Heart right ventricle (tissue), 16 donors: ENCODE measurements around the gene CCL27. TPM values are rescaled to one million over a fixed set of nuclear protein-coding genes. Genes with fewer than 3 reads are reported as not detected.

ENCODE experiments used
- ATAC-seq, 8 donors: fragments of 200-7000 bp; cut with Tn5 transposase; one replicate each; pipeline ENCODE4 v1.9.1; 2020; ENCODE audit warnings: mild to moderate bottlenecking in 8 of 8, moderate library complexity in 8 of 8, moderate number of reproducible peaks in 1 of 8
- DNase-seq, 2 donors: peaks; one replicate each; pipeline ENCODE4 v3.0.0-alpha.2; 2020
- H3K27ac ChIP-seq, 10 donors: fragments of 200-600 bp; sonication (generic) in 2 of 10; one replicate each; pipeline versions ENCODE4 v1.5.0 to v1.8.0; 2020 to 2022; ENCODE audit warnings: mild to moderate bottlenecking in 3 of 10
- H3K27me3 ChIP-seq, 7 donors: fragments of 200-600 bp; one replicate each; pipeline ENCODE4 v1.8.0; 2021 to 2022; ENCODE audit warnings: mild to moderate bottlenecking in 2 of 7
- H3K36me3 ChIP-seq, 9 donors: fragments of 200-600 bp; sonication (generic) in 1 of 9; one replicate each; pipeline versions ENCODE4 v1.5.0 to v1.8.0; 2020 to 2022; ENCODE audit warnings: mild to moderate bottlenecking in 2 of 9
- H3K4me1 ChIP-seq, 9 donors: fragments of 200-600 bp; sonication (generic) in 1 of 9; one replicate each; pipeline versions ENCODE4 v1.5.0 to v1.8.0; 2020 to 2022; ENCODE audit warnings: mild to moderate bottlenecking in 4 of 9
- H3K4me3 ChIP-seq, 10 donors: fragments of 200-600 bp; sonication (generic) in 2 of 10; one replicate each; pipeline versions ENCODE4 v1.5.0 to v1.8.0; 2020 to 2022; ENCODE audit warnings: mild to moderate bottlenecking in 7 of 10, moderate library complexity in 2 of 10
- H3K9me3 ChIP-seq, 11 donors: fragments of 200-600 bp in 10 of 11; sonication (generic) in 2 of 11; one replicate each; pipeline versions ENCODE4 v1.5.0 to v1.8.0; 2013 to 2022; ENCODE audit warnings: mild to moderate bottlenecking in 2 of 11, control low read depth in 1 of 11, moderate library complexity in 1 of 11
- CTCF ChIP-seq, 9 donors: fragments of 200-600 bp; sonication (generic) in 2 of 9; IDR thresholded peaks; one replicate each; pipeline versions ENCODE4 v1.5.0 to v1.8.0; 2021 to 2022; ENCODE audit warnings: antibody characterized with exemption in 9 of 9, mild to moderate bottlenecking in 5 of 9, moderate library complexity in 1 of 9
- WGBS, 2 donors: extraction: QIAGEN DNeasy Blood & Tissue Kit; methylation state at CpG; one replicate each; pipeline ENCODE4 v1.1.7; 2013; ENCODE audit warnings: inconsistent platforms in 1 of 2; 5-methylcytosine and 5-hydroxymethylcytosine counted together
- intact Hi-C, 10 donors: fragments of 100-400 bp; cut with DNase I; formaldehyde crosslinking; loops; one replicate each; pipeline versions ENCODE4 v1.11.1 to v1.14.2; 2022
- polyA plus RNA-seq, 2 donors: library from polyadenylated mRNA; stranded (reverse); fragments of 200-250 nt; gene quantifications; one replicate each; pipeline ENCODE4 v1.2.3, GENCODE V29; 2013
- total RNA-seq, 10 donors: library from RNA; stranded (reverse); fragmentation: NEBNext Ultra II Directional in 3 of 10; extraction: Animal tissue kit (Norgen Biotek cat#: 25700) in 3 of 10; gene quantifications; one replicate each; pipeline versions ENCODE4 v1.2.1 to v1.2.4, GENCODE V29; 2021 to 2023
- donor health status: Arrhythmogenic right ventricular cardiomyopathy.
- donor health status: ischemic (EF 13 %, LVEDD 7.1; RV severe dilation, severe dysfunction).
- donor health status: healthy with polysubstance abuse.
- donor health status: DM: no; HTN: yes; CAD: no.
- donor health status: DM: no; HTN: no; CAD: no.
- donor health status: ischemic (EF 25% LVEDD 6.9; RV normal size, moderate dysfunction).
- donor health status: ischemic (EF 25% LVEDD 5.7; RV mildly dilated, moderate dysfunction).
- donor health status: healthy.
- donor health status: DM: yes; HTN: yes; CAD: no.
- donor health status: Ischemic cardiomyopathy.
- donor health status: ischemic (EF 35%, LVEDD 5.7; RV mildly dilated, moderate dysfunction).
- donor health status: nonischemic (EF 11% LVEDD 7.7; RV severe dilation, severe dysfunction).
- donor health status: DM: yes; HTN: yes; CAD: no.
- donor health status: PGD.
- donor health status: ischemic (EF 29% LVEDD 5.4; RV normal size, mild dysfunction).
- donor health status: nonischemic (EF 23%, LVEDD 6.1; RV moderate dilation, normal function).

The CCL27 gene
- total and polyA plus RNA-seq, 12 donors: 0.44 to 0.45 TPM; not detected in 10

- Histone ChIP-seq H3K36me3 (peaks cover 0 to 35% (median 12%) of the 10 kb centered on the region in 9 donors), H3K4me3 (peak within 1 kb of the TSS; percentile 24 to 98 (median 82)), H3K27ac (peak within 1 kb of the TSS in 6 of 10 donors; percentile 42 to 87 (median 61)), H3K4me1 (peaks cover 0 to 35% (median 29%) of the 10 kb centered on the region in 9 donors), H3K9me3 (no peaks in the 10 kb centered on the region), H3K27me3 (peaks cover 12 to 44% (median 37%) of the 10 kb centered on the region in 7 donors)
- 4 to 5% methylated on average over 43 of the region's 43 CpGs for WGBS, 2 donors
- intact Hi-C loops: loop anchor here in 1 of 10 donors (1.0 kb wide), 1 partner anchor 8 kb away; the partner anchor contains the start of gene RPP25L
- ATAC-seq (peak; percentile 92 to 99 (median 98)), DNase-seq (peak; percentile 88 to 95)
- TF ChIP-seq CTCF (IDR thresholded peaks at IDR 0.05): peak in 1 of 9 donors; percentile 13
These were observed 42.1 kb downstream of the CCL27 start, which contains the start of gene DCTN3 for GRCh38 chr9:34620061-34620994. DCTN3 (minus strand) TSS chr9:34620495; CDS start chr9:34620464, 31 bp downstream.

GRCh38 chr9:34615132-34615531 is 47.3 kb downstream of the CCL27 start:
- Histone ChIP-seq H3K27me3 (no peaks in the 10 kb centered on the region), H3K36me3 (peaks cover 0 to 56% (median 12%) of the 10 kb centered on the region in 9 donors), H3K9me3 (no peaks in the 10 kb centered on the region), H3K27ac (no peak overlapping the region), H3K4me3 (no peak overlapping the region), H3K4me1 (peaks cover 2 to 40% (median 35%) of the 10 kb centered on the region in 9 donors)
- no peak for TF ChIP-seq CTCF (IDR thresholded peaks at IDR 0.05)
- WGBS, 2 donors: 91 to 94% methylated on average over 2 of the region's 2 CpGs
- DNase-seq (no peak), ATAC-seq (no peak)
- intact Hi-C loops: loop anchor here in 1 of 10 donors (2.0 kb wide), 1 partner anchor 18 kb away; no protein-coding TSS in a partner anchor

- Histone ChIP-seq H3K27me3 (no peaks in the 10 kb centered on the region), H3K9me3 (no peaks in the 10 kb centered on the region), H3K4me3 (peak overlapping the region; percentile 34 to 86 (median 79)), H3K36me3 (peaks cover 0 to 47% (median 12%) of the 10 kb centered on the region in 9 donors), H3K4me1 (peaks cover 2 to 31% (median 25%) of the 10 kb centered on the region in 9 donors), H3K27ac (peak overlapping the region in 9 of 10 donors; percentile 71 to 98 (median 92))
- 3% methylated on average over 15 of the region's 15 CpGs for WGBS, 2 donors
- DNase-seq (peak; percentile 71 to 83), ATAC-seq (peak; percentile 45 to 84 (median 72))
- TF ChIP-seq CTCF (IDR thresholded peaks at IDR 0.05): peak; percentile 79 to 94 (median 87)
- intact Hi-C loops: loop anchor here in 6 of 10 donors (1.0 to 5.0 kb wide), 6 partner anchors 7 to 281 kb away; partner anchors contain the start of gene DCTN3 (in 1 of the 6)
These were observed 49.6 kb downstream of the CCL27 start for GRCh38 chr9:34612788-34613390.

Other genes starting within 250 kb of the CCL27 start
- 10 to 100 TPM; 18.9 to 38.6 (median 27.9) TPM for gene FAM219A, start 204.1 kb downstream of the CCL27 start, total RNA-seq
- gene FAM219A, start 204.1 kb downstream of the CCL27 start, polyA plus RNA-seq: 10 to 100 TPM; 15.1 to 20.7 TPM
- gene DNAI1, start 203.9 kb downstream of the CCL27 start, total RNA-seq: under 1 TPM in 2 of 10 donors, not detected in 8; 0.09 to 0.18 TPM
- under 1 TPM in 1 of 2 donors, not detected in 1; 0.28 TPM for gene DNAI1, start 203.9 kb downstream of the CCL27 start, polyA plus RNA-seq
- gene ENHO, start 139.7 kb downstream of the CCL27 start, total RNA-seq: under 1 TPM in 6 of 10 donors, not detected in 4; 0.32 to 0.64 (median 0.42) TPM
- 1 to 10 TPM in 1 of 2 donors, under 1 TPM in 1; 0.46 to 1.2 TPM for gene ENHO, start 139.7 kb downstream of the CCL27 start, polyA plus RNA-seq
- 1 to 10 TPM in 9 of 10 donors, under 1 TPM in 1; 0.76 to 6.2 (median 2.9) TPM for gene CNTFR, start 72.9 kb downstream of the CCL27 start, total RNA-seq
- 1 to 10 TPM; 2.9 to 5.0 TPM for gene CNTFR, start 72.9 kb downstream of the CCL27 start, polyA plus RNA-seq
- 10 to 100 TPM; 29.2 to 48.5 (median 39.2) TPM for gene RPP25L, start 50.6 kb downstream of the CCL27 start, total RNA-seq
- gene RPP25L, start 50.6 kb downstream of the CCL27 start, polyA plus RNA-seq: 10 to 100 TPM; 34.3 to 51.0 TPM
- 100 to 1,000 TPM; 113 to 143 (median 129) TPM for gene DCTN3, start 42.2 kb downstream of the CCL27 start, total RNA-seq
- gene DCTN3, start 42.2 kb downstream of the CCL27 start, polyA plus RNA-seq: 100 to 1,000 TPM in 1 of 2 donors, 10 to 100 TPM in 1; 30.5 to 118 TPM
- not detected for gene ARID3C, start 33.6 kb downstream of the CCL27 start, total RNA-seq
- not detected for gene ARID3C, start 33.6 kb downstream of the CCL27 start, polyA plus RNA-seq
- gene SIGMAR1, start 24.9 kb downstream of the CCL27 start, total RNA-seq: 10 to 100 TPM; 15.8 to 31.7 (median 22.3) TPM
- gene SIGMAR1, start 24.9 kb downstream of the CCL27 start, polyA plus RNA-seq: 10 to 100 TPM; 23.8 to 54.0 TPM
- gene GALT, start 16.0 kb downstream of the CCL27 start, total RNA-seq: 10 to 100 TPM; 34.7 to 65.0 (median 44.2) TPM
- gene GALT, start 16.0 kb downstream of the CCL27 start, polyA plus RNA-seq: 10 to 100 TPM; 20.8 to 82.2 TPM
- gene IL11RA, start 10.5 kb downstream of the CCL27 start, total RNA-seq: 10 to 100 TPM; 45.2 to 53.7 (median 48.1) TPM
- gene IL11RA, start 10.5 kb downstream of the CCL27 start, polyA plus RNA-seq: 10 to 100 TPM; 26.9 to 30.0 TPM
- gene CCL19, start 28.6 kb upstream of the CCL27 start, total RNA-seq: 10 to 100 TPM in 1 of 10 donors, 1 to 10 TPM in 1, under 1 TPM in 3, not detected in 5; 0.47 to 19.9 (median 0.87) TPM
- gene CCL19, start 28.6 kb upstream of the CCL27 start, polyA plus RNA-seq: 1 to 10 TPM; 1.6 to 4.9 TPM
- 10 to 100 TPM in 7 of 10 donors, 1 to 10 TPM in 3; 1.3 to 31.1 (median 14.7) TPM for gene CCL21, start 47.5 kb upstream of the CCL27 start, total RNA-seq
- 10 to 100 TPM; 21.7 to 44.5 TPM for gene CCL21, start 47.5 kb upstream of the CCL27 start, polyA plus RNA-seq